Uterus (tissue), 2 donors: ENCODE measurements around the gene SACM1L.

Experiments used
- CTCF ChIP-seq, 4 experiments: fragments of 200-600 bp in 2 of 4; fragments of 450-650 bp in 2 of 4; sonication (generic) in 2 of 4; IDR thresholded peaks; one replicate each; pipeline ENCODE4 v1.5.1; 2016 to 2019; ENCODE audit warnings: antibody characterized with exemption in 4 of 4, mild to moderate bottlenecking in 2 of 4, moderate library complexity in 1 of 4
- POLR2A ChIP-seq, 2 donors: fragments of 450-650 bp; IDR thresholded peaks; one replicate each; pipeline ENCODE4 v1.6.1; 2016; ENCODE audit warnings: antibody characterized with exemption in 2 of 2, mild to moderate bottlenecking in 1 of 2, moderate library complexity in 1 of 2

DNA sequence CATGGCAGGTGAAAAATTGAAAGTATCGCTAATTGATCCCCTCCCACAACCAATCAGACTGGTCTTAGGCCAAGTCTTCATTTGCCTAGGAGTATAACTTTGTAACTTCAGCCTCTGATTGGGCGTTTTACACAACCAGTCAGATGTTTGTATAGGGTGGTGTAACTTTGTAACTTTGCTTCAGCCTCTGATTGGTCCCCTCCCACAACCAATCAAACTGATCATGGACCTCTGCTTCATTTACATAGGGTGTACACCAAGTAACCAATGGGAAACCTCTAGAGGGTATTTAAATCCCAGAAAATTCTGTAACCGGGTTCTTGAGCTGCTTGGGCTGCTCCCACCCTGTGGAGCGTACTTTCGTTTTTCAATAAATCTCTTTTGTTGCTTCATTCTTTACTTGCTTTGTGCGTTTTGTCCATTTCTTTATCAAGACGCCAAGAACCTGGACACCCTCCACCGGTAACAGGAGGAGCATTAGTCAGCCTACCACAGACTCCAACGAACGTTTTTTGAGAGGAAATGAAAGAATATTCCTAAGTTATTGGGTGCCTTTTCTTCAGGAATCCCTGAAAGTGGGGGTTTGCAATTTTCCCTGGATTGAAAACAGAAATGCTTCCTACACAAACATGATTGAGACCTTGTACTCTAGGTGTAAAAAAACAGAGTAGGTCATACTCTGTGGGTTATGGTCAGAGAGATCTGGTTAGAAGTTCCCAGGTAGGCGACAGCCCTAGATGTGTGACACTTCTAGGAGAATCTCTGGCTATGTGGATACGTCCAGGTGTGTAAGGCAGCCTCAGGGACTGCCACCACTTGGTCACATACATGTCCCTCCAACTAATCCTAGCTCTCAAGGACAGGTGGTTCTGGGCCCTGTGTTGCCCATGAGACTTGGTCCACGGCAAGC lies 5.5 kb upstream of the SACM1L start:
- TF ChIP-seq CTCF (IDR thresholded peaks at IDR 0.05) (no peak), POLR2A (IDR thresholded peaks at IDR 0.05) (no peak)
